HEK293 (cell line): ENCODE results near the gene OR14I1.

Experiments used
- CTCF ChIA-PET: fragments of 350-600 bp; formaldehyde crosslinking; extraction: SDS; loops from one replicate; lab custom pipeline; 2021; ENCODE audit warnings: antibody characterized with exemption; lab: Yijun Ruan, JAX
- POLR2A ChIA-PET: fragments of 300-600 bp; formaldehyde crosslinking; extraction: SDS; loops from one replicate; lab custom pipeline; 2020; ENCODE audit warnings: antibody characterized with exemption, inconsistent platforms; lab: Yijun Ruan, JAX
- H3K27ac ChIP-seq: fragments of 200-500 bp; sonication (Bioruptor generic); 2 replicates; pipeline ENCODE4 v1.5.1; 2014; ENCODE audit warnings: low read depth, low read length, control low read depth, inconsistent platforms; ENCODE audit errors: extremely low read depth
- H3K36me3 ChIP-seq, 2 experiments: fragments of 200-500 bp in 1 of 2; sonication (Bioruptor generic) in 1 of 2; 1 replicate in 1 of 2; 2 replicates in 1 of 2; pipeline ENCODE4 v1.5.1; 2014 to 2017; ENCODE audit warnings: inconsistent platforms in 2 of 2, low read length in 2 of 2; ENCODE audit not compliant: control insufficient read depth in 2 of 2, insufficient read depth in 1 of 2
- H3K4me1 ChIP-seq: fragments of 200-500 bp; sonication (Bioruptor generic); 2 replicates; pipeline ENCODE4 v1.5.1; 2014; ENCODE audit warnings: mild to moderate bottlenecking, low read length, inconsistent platforms; ENCODE audit not compliant: control insufficient read depth, insufficient read depth
- H3K4me3 ChIP-seq: 2 replicates; pipeline ENCODE4 v1.5.1; 2011; ENCODE audit warnings: low read depth, mild to moderate bottlenecking, control low read depth, low read length, moderate library complexity
- H3K9me3 ChIP-seq: fragments of 200-500 bp; sonication (Bioruptor generic); 2 replicates; pipeline ENCODE4 v1.5.1; 2014; ENCODE audit warnings: low read depth, low read length, inconsistent platforms; ENCODE audit not compliant: control insufficient read depth, insufficient read depth
- HIC1 ChIP-seq: fragments of 450-650 bp; formaldehyde crosslinking; IDR thresholded peaks from 2 replicates; pipeline ENCODE4 v1.5.1; 2016; ENCODE audit warnings: missing biosample characterization, missing genetic modification characterization
- KLF8 ChIP-seq: fragments of 450-650 bp; formaldehyde crosslinking; IDR thresholded peaks from 2 replicates; pipeline ENCODE4 v1.5.1; 2016; ENCODE audit warnings: missing biosample characterization, missing genetic modification characterization
- PBX3 ChIP-seq: sonication (generic); formaldehyde crosslinking; IDR thresholded peaks from 2 replicates; pipeline ENCODE4 v1.8.1; 2022; ENCODE audit warnings: mild to moderate bottlenecking, moderate library complexity, missing genetic modification reagents
- PRDM4 ChIP-seq: fragments of 450-650 bp; formaldehyde crosslinking; IDR thresholded peaks from 2 replicates; pipeline ENCODE4 v1.5.1; 2017; ENCODE audit warnings: missing biosample characterization, missing genetic modification characterization
- SCRT2 ChIP-seq: fragments of 450-650 bp; formaldehyde crosslinking; IDR thresholded peaks from 2 replicates; pipeline ENCODE4 v1.5.1; 2016; ENCODE audit warnings: missing biosample characterization, missing genetic modification characterization
- YY2 ChIP-seq: fragments of 450-650 bp; formaldehyde crosslinking; IDR thresholded peaks from 2 replicates; pipeline ENCODE4 v1.5.1; 2016; ENCODE audit warnings: missing biosample characterization, missing genetic modification characterization
- ZBTB1 ChIP-seq: fragments of 450-650 bp; formaldehyde crosslinking; IDR thresholded peaks from 2 replicates; pipeline ENCODE4 v1.5.1; 2016; ENCODE audit warnings: missing biosample characterization, missing genetic modification characterization
- ZBTB21 ChIP-seq: fragments of 450-650 bp; formaldehyde crosslinking; IDR thresholded peaks from 2 replicates; pipeline ENCODE4 v1.5.1; 2017; ENCODE audit warnings: missing biosample characterization, missing genetic modification characterization
- ZBTB8A ChIP-seq: fragments of 450-650 bp; formaldehyde crosslinking; IDR thresholded peaks from 2 replicates; pipeline ENCODE4 v1.5.1; 2016; ENCODE audit warnings: missing biosample characterization, missing genetic modification characterization
- ZFHX2 ChIP-seq: fragments of 450-650 bp; formaldehyde crosslinking; conservative IDR thresholded peaks from 2 replicates; pipeline ENCODE4 v1.5.1; 2016; ENCODE audit warnings: missing biosample characterization, missing genetic modification characterization
- ZNF148 ChIP-seq: fragments of 450-650 bp; formaldehyde crosslinking; IDR thresholded peaks from 2 replicates; pipeline ENCODE4 v1.5.0; 2017; ENCODE audit warnings: missing biosample characterization, missing genetic modification characterization, borderline replicate concordance
- ZNF16 ChIP-seq: fragments of 450-650 bp; formaldehyde crosslinking; IDR thresholded peaks from 2 replicates; pipeline ENCODE4 v1.5.1; 2016; ENCODE audit warnings: low read depth, missing biosample characterization, missing genetic modification characterization
- ZNF223 ChIP-seq: fragments of 450-650 bp; formaldehyde crosslinking; IDR thresholded peaks from 2 replicates; pipeline ENCODE4 v1.5.1; 2016; ENCODE audit warnings: missing biosample characterization, missing genetic modification characterization
- ZNF24 ChIP-seq: fragments of 450-650 bp; formaldehyde crosslinking; IDR thresholded peaks from 2 replicates; pipeline ENCODE4 v1.5.1; 2016; ENCODE audit warnings: missing biosample characterization, missing genetic modification characterization
- ZNF366 ChIP-seq: fragments of 450-650 bp; formaldehyde crosslinking; conservative IDR thresholded peaks from 2 replicates; pipeline ENCODE4 v1.5.1; 2016; ENCODE audit warnings: missing biosample characterization, missing genetic modification characterization
- ZNF521 ChIP-seq: fragments of 450-650 bp; formaldehyde crosslinking; IDR thresholded peaks from 2 replicates; pipeline ENCODE4 v1.5.1; 2017; ENCODE audit warnings: missing biosample characterization, mild to moderate bottlenecking, missing genetic modification characterization
- ZNF529 ChIP-seq: fragments of 450-650 bp; formaldehyde crosslinking; IDR thresholded peaks from 2 replicates; pipeline ENCODE4 v1.5.1; 2017; ENCODE audit warnings: missing genetic modification characterization, missing biosample characterization; ENCODE audit not compliant: insufficient replicate concordance
- ZNF580 ChIP-seq: fragments of 450-650 bp; formaldehyde crosslinking; IDR thresholded peaks from 2 replicates; pipeline ENCODE4 v1.5.1; 2016; ENCODE audit warnings: missing biosample characterization, missing genetic modification characterization
- ZNF596 ChIP-seq: fragments of 450-650 bp; IDR thresholded peaks from 2 replicates; pipeline ENCODE4 v1.5.0; 2018; ENCODE audit warnings: missing biosample characterization, mild to moderate bottlenecking, missing genetic modification characterization, moderate library complexity
- ZNF623 ChIP-seq: fragments of 450-650 bp; formaldehyde crosslinking; IDR thresholded peaks from 2 replicates; pipeline ENCODE4 v1.5.1; 2016; ENCODE audit warnings: missing biosample characterization, missing genetic modification characterization
- ZNF654 ChIP-seq: fragments of 450-650 bp; formaldehyde crosslinking; IDR thresholded peaks from 2 replicates; pipeline ENCODE4 v1.5.1; 2016; ENCODE audit warnings: low read depth, missing biosample characterization, missing genetic modification characterization
- ZNF701 ChIP-seq: fragments of 450-650 bp; formaldehyde crosslinking; IDR thresholded peaks from 2 replicates; pipeline ENCODE4 v1.5.1; 2016; ENCODE audit warnings: missing biosample characterization, missing genetic modification characterization
- ZNF768 ChIP-seq: fragments of 450-650 bp; formaldehyde crosslinking; IDR thresholded peaks from 2 replicates; pipeline ENCODE4 v1.5.1; 2018; ENCODE audit warnings: missing biosample characterization, mild to moderate bottlenecking, missing genetic modification characterization
- ZSCAN30 ChIP-seq: fragments of 450-650 bp; IDR thresholded peaks from 2 replicates; pipeline ENCODE4 v1.5.1; 2018; ENCODE audit warnings: missing biosample characterization, mild to moderate bottlenecking, missing genetic modification characterization, moderate library complexity
- ZXDB ChIP-seq: fragments of 450-650 bp; formaldehyde crosslinking; IDR thresholded peaks from 2 replicates; pipeline ENCODE4 v1.5.1; 2016; ENCODE audit warnings: missing biosample characterization, missing genetic modification characterization

OR14I1 gene

GRCh38 chr1:248710305-248710900 is 7.8 kb upstream of the OR14I1 start (continued):
- TF ChIP-seq KLF8 (tag by site-specific recombination) (no peak), ZNF24 (tag by site-specific recombination) (no peak), ZNF623 (tag by site-specific recombination) (no peak), ZNF580 (tag by site-specific recombination) (no peak), ZNF701 (tag by site-specific recombination) (no peak), SCRT2 (tag by site-specific recombination) (no peak)

GRCh38 chr1:248704606-248705005 is 2.0 kb upstream of the OR14I1 start:
- no peaks in the 10 kb centered on the region for H3K9me3 ChIP-seq
- H3K4me3 ChIP-seq = no peak overlapping the region
- no peak overlapping the region for H3K27ac ChIP-seq
- no peaks in the 10 kb centered on the region for H3K4me1 ChIP-seq
- ChIA-PET POLR2A (no interaction called here), CTCF (interaction anchor here (0.6 kb wide), 1 partner anchor 77 kb away, joined by 3 read pairs; no protein-coding TSS in a partner anchor)
- no peaks in the 10 kb centered on the region for H3K36me3 ChIP-seq
- no peak for TF ChIP-seq ZNF529
- TF ChIP-seq ZXDB (tag by site-specific recombination) = no peak
- no peak for TF ChIP-seq ZNF223 (tag by site-specific recombination)
- TF ChIP-seq ZNF596 = no peak
- TF ChIP-seq ZNF366 (tag by site-specific recombination) = no peak
- no peak for TF ChIP-seq PBX3
- TF ChIP-seq ZNF768 = no peak
- TF ChIP-seq ZNF521 = no peak
- no peak for TF ChIP-seq ZBTB21 (tag by site-specific recombination)
- no peak for TF ChIP-seq ZSCAN30 (tag by site-specific recombination)
- no peak for TF ChIP-seq ZFHX2 (tag by site-specific recombination)
- TF ChIP-seq ZNF16 (tag by site-specific recombination) = no peak
- no peak for TF ChIP-seq ZNF148 (tag by site-specific recombination)

GRCh38 chr1:248703674-248704073 is 1.1 kb upstream of the OR14I1 start:
- CTCF ChIA-PET = no interaction called here
- Histone ChIP-seq H3K36me3 (no peaks in the 10 kb centered on the region), H3K4me1 (no peaks in the 10 kb centered on the region), H3K27ac (no peak overlapping the region), H3K4me3 (no peak overlapping the region), H3K9me3 (no peaks in the 10 kb centered on the region)
- POLR2A ChIA-PET = no interaction called here
- TF ChIP-seq PRDM4 (tag by site-specific recombination) (no peak), ZNF654 (tag by site-specific recombination) (no peak), HIC1 (tag by site-specific recombination) (no peak), ZBTB1 (tag by site-specific recombination) (no peak), YY2 (tag by site-specific recombination) (no peak), ZBTB8A (no peak)
